Esophagus mucosa (tissue), 1 donor: ENCODE results near the gene TEKT2. TPM values are rescaled to one million over a fixed set of nuclear protein-coding genes. Genes with fewer than 3 reads are reported as not detected.

Experiments
- ATAC-seq: fragments of 200-7000 bp; cut with Tn5 transposase; one replicate; pipeline ENCODE4 v1.9.1; 2020
- total RNA-seq: library from RNA; stranded (reverse); gene quantifications from one replicate; pipeline ENCODE4 v1.2.4, GENCODE V29; 2023
- donor health status: DM: yes; HTN: yes; CAD: no.

Gene TEKT2
- total RNA-seq, 1 donor from 2014 or later, result not detected

DNA sequence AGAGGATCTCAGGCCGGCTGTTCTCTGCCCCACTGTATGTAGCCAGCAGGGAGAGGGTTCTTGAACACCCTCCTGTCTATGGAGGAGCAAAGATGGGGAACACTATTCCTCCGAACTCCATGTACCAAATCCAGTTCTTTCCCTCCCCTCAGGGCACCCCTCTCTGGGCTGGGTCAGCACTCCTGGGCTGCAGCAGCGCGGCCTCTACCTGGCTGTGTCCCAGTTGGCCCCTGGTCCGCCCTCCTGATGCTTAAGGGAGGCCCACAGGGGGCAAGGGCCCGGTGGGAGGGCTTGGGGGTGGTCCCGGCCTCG, 4.3 kb downstream of the TEKT2 start:
- no peak for ATAC-seq

- ATAC-seq, result peak; percentile 90
These were observed 4.9 kb downstream of the TEKT2 start, which contains the start of gene ADPRS for GRCh38 chr1:36088577-36089392. ADPRS (plus strand) TSS chr1:36088892; CDS start chr1:36088905, 13 bp downstream.

DNA sequence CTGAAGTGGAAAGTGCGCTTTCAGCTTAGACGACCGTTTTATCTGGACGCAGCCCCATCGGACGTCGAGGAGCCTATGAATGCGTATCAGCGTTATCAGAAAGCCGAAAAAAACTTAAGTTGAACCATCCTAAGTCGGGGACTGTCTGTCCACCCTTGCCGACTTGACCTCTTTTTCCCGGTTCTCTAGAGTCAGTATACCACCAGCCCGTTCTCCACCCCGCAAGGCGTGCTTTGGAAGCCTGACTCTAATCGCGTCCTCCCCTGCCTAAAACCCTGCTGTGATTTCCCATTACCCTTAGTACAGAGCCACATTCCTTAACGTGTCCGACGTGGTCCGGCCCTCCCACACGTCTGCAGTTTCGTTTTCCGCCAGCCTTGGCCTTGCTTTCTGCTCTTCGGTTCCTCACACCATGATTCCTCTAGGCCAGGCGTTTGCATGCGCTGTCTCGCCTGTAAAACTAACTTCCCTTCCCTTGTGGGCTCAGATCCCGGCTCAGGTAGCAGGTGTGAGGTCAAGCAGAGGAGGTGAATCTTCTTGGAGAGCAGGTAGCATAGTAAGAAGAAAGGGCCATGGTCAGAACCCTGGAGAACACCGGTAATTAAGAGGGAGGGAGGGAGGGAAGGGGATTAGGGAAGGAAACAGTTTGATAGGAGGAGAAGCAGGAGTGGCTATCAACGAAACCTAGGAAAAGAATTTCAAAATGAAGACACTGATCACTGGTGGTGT, 5.7 kb downstream of the TEKT2 start:
- ATAC-seq, result peak; percentile 18

GRCh38 chr1:36091141-36091540, 7.2 kb downstream of the TEKT2 start:
- ATAC-seq, result no peak

DNA sequence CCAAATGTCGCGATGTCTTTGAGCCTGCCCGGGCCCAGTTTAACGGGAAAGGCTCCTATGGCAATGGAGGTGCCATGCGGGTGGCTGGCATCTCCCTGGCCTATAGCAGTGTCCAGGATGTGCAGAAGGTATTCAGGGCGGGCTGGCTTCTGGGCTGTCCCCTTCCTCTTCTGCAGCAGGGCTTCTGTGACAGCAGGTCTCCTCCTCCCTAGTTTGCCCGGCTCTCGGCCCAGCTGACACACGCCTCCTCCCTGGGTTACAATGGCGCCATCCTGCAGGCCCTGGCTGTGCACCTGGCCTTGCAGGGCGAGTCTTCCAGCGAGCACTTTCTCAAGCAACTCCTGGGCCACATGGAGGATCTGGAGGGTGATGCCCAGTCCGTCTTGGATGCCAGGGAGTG, 7.8 kb downstream of the TEKT2 start:
- ATAC-seq, result no peak

DNA sequence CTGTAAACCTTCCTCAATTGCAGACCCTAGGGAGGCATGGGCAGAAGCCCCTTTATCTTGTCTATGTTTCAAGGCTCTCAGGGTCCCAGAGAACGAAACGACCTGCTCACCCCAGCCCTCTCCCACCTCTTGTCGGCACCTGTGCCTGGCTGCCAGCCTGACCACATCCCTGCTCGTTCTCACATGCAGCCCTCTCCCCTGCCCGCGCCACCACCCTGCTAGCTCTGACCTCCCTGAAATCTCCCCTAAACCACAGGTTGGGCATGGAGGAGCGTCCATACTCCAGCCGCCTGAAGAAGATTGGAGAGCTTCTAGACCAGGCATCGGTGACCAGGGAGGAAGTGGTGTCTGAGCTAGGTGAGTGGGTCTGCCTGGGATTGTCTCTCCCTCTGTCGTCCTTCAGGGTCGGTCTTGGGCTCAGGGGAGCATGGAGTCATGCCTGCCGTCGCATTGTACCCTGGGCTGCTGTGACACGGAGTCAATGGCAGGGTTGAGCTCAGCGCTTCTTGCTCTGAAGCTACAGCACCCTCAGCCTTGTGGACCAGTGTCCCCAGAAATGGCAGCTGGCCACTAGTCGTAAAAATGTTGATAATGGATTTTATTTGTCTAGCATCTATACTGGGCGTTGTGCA, 8.4 kb downstream of the TEKT2 start:
- no peak for ATAC-seq

DNA sequence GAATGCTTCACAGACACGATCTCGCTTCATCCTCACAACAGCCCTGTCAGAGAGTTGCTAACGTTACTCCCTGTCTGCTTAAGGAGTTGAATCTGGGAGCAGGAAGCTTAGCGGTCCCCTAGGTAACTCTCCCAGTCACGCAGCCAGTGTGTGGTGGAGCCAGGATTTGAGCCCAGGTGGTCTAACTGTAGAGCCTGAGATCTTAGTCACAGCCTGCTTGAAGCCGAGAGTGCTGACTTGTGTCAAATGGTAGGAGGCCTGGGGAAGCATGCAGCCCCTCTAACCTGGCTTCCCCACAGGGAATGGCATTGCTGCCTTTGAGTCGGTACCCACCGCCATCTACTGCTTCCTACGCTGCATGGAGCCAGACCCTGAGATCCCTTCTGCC, 8.9 kb downstream of the TEKT2 start:
- no peak for ATAC-seq

DNA sequence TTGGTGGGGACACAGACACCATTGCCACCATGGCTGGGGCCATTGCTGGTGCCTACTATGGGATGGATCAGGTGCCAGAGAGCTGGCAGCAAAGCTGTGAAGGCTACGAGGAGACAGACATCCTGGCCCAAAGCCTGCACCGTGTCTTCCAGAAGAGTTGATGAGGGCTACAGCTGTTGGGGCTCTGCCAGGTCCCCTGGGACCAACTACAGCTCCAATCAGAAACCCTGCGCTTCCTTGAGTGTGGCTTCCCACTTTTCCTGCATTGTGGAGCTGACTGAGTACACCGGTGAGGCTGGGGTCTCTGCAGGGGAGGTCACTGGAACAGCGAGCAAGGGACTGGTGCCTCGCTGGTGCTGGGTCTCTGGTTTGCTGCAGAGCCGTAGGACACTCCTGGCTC, 9.3 kb downstream of the TEKT2 start:
- ATAC-seq, result no peak

DNA sequence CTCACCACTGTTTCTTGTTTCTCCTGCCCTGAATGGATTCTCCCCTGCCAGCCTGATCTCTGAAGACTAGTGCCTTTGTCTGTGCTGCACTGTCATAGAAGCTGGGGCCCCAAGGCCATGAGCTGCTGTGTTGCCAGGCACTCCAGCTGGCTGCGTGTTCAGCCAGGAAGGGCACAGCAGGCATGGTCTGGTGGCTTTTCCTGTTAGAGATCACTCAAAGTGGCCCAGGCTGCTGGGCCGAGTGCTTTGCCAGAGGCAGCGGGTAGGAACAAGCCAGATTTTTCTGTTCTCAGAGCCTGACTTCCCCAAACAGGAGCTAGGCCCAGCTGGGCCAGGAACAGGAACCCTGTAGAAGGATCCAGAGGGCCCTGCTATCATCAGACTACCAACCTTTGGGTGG, 10.0 kb downstream of the TEKT2 start:
- no peak for ATAC-seq

DNA sequence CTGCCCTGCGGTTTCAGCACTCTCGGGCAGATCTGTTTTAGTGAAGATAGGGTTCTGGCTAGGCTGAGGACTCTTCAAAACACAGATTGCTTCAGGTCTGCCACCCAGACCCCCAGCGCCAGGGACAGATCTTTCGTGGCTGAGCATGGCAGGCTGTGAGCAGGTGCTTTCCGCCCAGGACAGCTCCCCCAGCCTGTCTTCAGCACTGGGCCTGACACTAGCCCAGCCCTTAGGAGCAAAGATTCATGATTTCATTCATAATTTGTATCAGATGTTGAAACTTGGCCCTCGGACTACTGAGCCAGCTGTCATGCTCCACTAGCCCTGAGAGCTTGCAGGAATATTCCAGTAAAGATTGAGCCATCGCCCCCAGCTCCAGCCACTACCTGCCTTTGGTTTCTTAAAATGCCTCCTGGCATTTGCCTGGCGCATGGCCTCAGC, 10.7 kb downstream of the TEKT2 start:
- no peak for ATAC-seq

- no peak for ATAC-seq
These were observed 12.0 kb downstream of the TEKT2 start for GRCh38 chr1:36095760-36096405.

- ATAC-seq, result peak; percentile 13
These were observed 12.9 kb downstream of the TEKT2 start for GRCh38 chr1:36096500-36097432.

DNA sequence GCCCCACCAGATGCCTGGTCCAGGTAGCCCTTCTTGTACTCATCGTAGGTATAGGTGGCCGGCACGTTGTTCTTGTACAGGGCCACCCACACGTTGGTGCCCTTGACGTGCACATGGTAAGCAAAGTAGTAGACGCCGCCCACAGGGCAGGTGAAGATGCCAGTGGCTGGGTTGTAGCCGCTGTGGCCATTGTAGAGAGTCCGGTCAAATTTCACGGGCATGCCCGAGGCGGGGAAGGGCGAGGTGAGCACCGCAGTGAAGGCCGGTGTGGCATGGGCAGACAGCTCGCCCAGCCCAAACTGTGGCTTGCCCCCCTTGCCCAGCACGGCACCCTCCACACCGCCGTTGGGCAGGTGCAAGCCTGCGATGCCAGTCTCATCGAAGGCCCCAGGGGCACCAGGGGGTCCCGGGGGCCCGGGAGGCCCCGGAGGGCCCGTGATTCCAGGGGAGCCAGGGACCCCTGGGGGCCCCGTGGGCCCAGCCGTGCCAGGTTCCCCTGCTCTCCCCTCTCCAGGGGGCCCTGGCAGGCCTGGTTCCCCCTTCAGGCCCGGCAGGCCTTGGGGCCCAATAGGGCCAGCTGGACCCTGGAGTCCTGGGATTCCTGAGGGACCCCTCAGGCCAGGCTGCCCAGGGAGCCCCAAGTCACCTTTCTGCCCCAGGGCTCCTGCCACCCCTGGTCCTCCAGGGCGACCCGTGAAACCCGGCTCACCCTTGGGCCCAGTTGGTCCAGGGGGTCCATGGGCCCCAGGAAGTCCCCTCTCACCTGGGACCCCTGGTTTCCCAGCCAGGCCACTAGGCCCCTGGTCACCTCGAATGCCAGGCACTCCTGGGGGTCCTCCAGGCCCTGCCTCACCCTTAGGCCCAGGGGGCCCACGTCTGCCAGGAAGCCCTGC, 14.0 kb downstream of the TEKT2 start:
- no peak for ATAC-seq

DNA sequence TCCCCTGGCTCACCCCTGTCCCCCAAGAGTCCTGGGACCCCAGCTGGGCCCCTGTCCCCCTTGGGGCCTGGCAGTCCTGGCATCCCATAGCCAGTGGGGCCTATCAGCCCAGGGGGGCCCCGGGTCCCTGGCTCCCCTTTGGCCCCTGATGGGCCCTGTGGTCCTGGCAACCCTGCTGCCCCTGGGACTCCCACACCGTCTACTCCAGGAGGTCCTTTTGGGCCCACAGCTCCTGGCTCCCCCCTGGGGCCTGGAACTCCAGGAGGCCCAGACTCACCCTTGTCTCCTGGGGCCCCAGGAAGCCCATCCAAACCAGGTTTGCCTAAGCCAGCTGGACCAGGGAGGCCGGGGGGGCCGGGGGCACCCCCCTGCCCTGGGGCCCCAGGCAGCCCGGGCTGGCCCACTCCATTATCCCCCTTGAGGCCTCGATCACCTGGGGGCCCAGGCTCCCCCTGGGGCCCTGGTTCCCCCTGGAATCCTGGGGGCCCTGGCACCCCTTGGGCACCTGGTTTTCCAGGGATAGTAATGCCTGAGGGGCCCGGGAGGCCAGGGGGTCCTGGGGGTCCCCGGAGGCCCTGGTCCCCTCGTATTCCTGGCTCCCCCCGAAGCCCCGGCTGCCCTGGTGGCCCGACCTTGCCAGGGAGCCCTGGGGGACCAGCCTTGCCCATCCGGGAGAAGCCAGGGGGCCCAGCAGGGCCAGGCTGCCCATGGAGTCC, 14.9 kb downstream of the TEKT2 start:
- peak; percentile 7 for ATAC-seq

- ATAC-seq, result peak; percentile 84
These were observed 15.9 kb downstream of the TEKT2 start for GRCh38 chr1:36099681-36100341.

DNA sequence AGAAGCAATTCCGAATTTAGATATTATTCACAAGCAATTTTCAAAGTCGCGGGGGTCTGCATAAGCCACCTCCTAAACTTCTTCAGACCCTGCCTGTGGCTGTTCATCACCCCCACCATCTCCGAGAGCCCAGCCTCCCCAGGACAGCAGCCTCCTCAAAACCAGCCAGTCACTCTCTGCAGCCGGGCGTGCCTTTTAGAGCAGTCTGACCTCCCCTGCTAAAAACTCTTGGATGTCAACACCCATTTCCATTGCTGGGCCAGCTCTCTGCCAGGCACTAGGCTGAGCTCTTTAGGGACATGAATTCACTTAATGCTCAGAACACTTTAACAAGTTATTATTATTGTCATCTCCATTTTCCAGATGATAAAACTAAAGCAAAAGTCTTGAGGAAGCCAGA, 16.5 kb downstream of the TEKT2 start:
- no peak for ATAC-seq

DNA sequence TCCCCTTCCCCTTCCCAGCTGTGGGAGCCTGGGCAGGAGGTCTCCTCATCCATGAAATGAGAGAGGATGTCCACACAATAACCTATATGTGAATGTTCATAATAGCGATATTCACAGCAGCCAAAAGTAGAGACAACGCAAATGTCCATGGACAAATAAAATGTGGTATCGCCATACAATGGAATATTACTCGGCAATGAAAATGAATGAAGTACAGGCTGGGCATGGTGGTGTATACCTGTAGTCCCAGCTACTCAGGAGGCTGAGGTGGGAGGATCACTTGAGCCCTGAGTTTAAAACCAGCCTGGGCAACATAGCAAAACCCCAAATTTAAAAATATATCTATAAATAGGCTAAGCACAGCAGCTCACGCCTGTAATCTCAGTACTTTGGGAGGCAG, 17.7 kb downstream of the TEKT2 start:
- ATAC-seq, result no peak

- ATAC-seq, result no peak
These were observed 22.4 kb downstream of the TEKT2 start for GRCh38 chr1:36106269-36106668.

GRCh38 chr1:36107394-36107793, 23.5 kb downstream of the TEKT2 start:
- ATAC-seq, result peak; percentile 16

GRCh38 chr1:36108314-36108713, 24.4 kb downstream of the TEKT2 start:
- no peak for ATAC-seq
